GM12878 (cell line): Measurements from ENCODE around the gene KLF6. TPM values are rescaled to one million over a fixed set of nuclear protein-coding genes. Genes with fewer than 3 reads are reported as not detected.
A peak's percentile ranks its signal among the peaks of the same experiment; 100 is the strongest.

Experiments used
- ATF2 ChIP-seq: IDR thresholded peaks from 2 replicates; pipeline ENCODE4 v1.6.1; 2012; ENCODE audit warnings: low read length, inconsistent platforms
- BCLAF1 ChIP-seq: fragments of 450-650 bp; IDR thresholded peaks from 2 replicates; pipeline ENCODE4 v1.6.1; 2017; ENCODE audit warnings: antibody characterized with exemption, mild to moderate bottlenecking, moderate library complexity
- CBFB ChIP-seq: IDR thresholded peaks from 2 replicates; pipeline ENCODE4 v1.6.1; 2016; ENCODE audit warnings: antibody characterized with exemption, low read depth
- CREB1 ChIP-seq: IDR thresholded peaks from 2 replicates; pipeline ENCODE4 v1.6.1; 2012; ENCODE audit warnings: low read depth, mild to moderate bottlenecking, inconsistent platforms
- FOS ChIP-seq: IDR thresholded peaks from 3 replicates; pipeline ENCODE4 v1.6.1; 2011; ENCODE audit warnings: borderline replicate concordance; ENCODE audit not compliant: insufficient read length; ENCODE audit errors: extremely low read depth
- HCFC1 ChIP-seq: fragments of 150-350 bp; IDR thresholded peaks from 2 replicates; pipeline ENCODE4 v1.6.1; 2014; ENCODE audit warnings: low read length
- HSF1 ChIP-seq: fragments of 150-350 bp; IDR thresholded peaks from 2 replicates; pipeline ENCODE4 v1.6.1; 2014; ENCODE audit warnings: mild to moderate bottlenecking, low read depth, low read length
- JUNB ChIP-seq: IDR thresholded peaks from 2 replicates; pipeline ENCODE4 v1.6.1; 2016; ENCODE audit warnings: antibody characterized with exemption, mild to moderate bottlenecking
- KAT2A ChIP-seq: conservative IDR thresholded peaks from 2 replicates; pipeline ENCODE4 v1.6.1; 2011; ENCODE audit warnings: low read depth, low read length; ENCODE audit not compliant: control insufficient read depth
- NFIC ChIP-seq: IDR thresholded peaks from 2 replicates; pipeline ENCODE4 v1.6.1; 2012; ENCODE audit warnings: low read depth, mild to moderate bottlenecking, inconsistent platforms, low read length, moderate library complexity
- NFYB ChIP-seq: IDR thresholded peaks from 2 replicates; pipeline ENCODE4 v1.6.1; 2011; ENCODE audit warnings: low read depth, mild to moderate bottlenecking, low read length, improper control_type of control experiment, moderate library complexity; ENCODE audit not compliant: insufficient read depth
- NR2F1 ChIP-seq: fragments of 450-650 bp; conservative IDR thresholded peaks from 2 replicates; pipeline ENCODE4 v1.6.1; 2017; ENCODE audit warnings: mild to moderate bottlenecking
- PBX3 ChIP-seq: IDR thresholded peaks from 2 replicates; pipeline ENCODE4 v1.6.1; 2011; ENCODE audit warnings: mild to moderate bottlenecking, low read depth, low read length, moderate library complexity; ENCODE audit not compliant: insufficient replicate concordance
- POLR2AphosphoS2 ChIP-seq: IDR thresholded peaks from 2 replicates; pipeline ENCODE4 v1.6.1; 2011; ENCODE audit warnings: low read depth, mild to moderate bottlenecking, low read length, improper control_type of control experiment, moderate library complexity
- RCOR1 ChIP-seq: conservative IDR thresholded peaks from 2 replicates; pipeline ENCODE4 v1.6.1; 2012; ENCODE audit warnings: low read depth, low read length, improper control_type of control experiment
- SMAD1 ChIP-seq: fragments of 450-650 bp; IDR thresholded peaks from 2 replicates; pipeline ENCODE4 v1.6.1; 2018; ENCODE audit warnings: mild to moderate bottlenecking, low read depth; ENCODE audit not compliant: partially characterized antibody
- SRF ChIP-seq, 2 experiments: IDR thresholded peaks; 2 replicates each; pipeline ENCODE4 v1.6.1; 2011; ENCODE audit warnings: low read depth in 2 of 2, low read length in 2 of 2, mild to moderate bottlenecking in 1 of 2, moderate library complexity in 1 of 2
- ZBTB40 ChIP-seq: fragments of 450-650 bp; IDR thresholded peaks from 2 replicates; pipeline ENCODE4 v1.6.1; 2016; ENCODE audit warnings: mild to moderate bottlenecking, moderate library complexity, borderline replicate concordance
- ZZZ3 ChIP-seq: IDR thresholded peaks from 2 replicates; pipeline ENCODE4 v1.6.1; 2011; ENCODE audit warnings: low read depth; ENCODE audit not compliant: control insufficient read depth, insufficient read length
- polyA plus RNA-seq, 11 experiments: library from polyadenylated mRNA; depleted of rRNA in 4 of 11; unstranded in 6 of 11; stranded (reverse) in 5 of 11; fragments of >200 nt; fragmentation: Nextera tagmentation in 4 of 11; fragmentation: Illumina TruSeq in 1 of 11; extraction: Ambion mirVana in 4 of 11; extraction: Trizol in 1 of 11; gene quantifications; 1 replicate in 1 of 11; 2 replicates in 10 of 11; pipeline versions ENCODE4 v1.2.1 to v1.2.3, GENCODE V29; 2011 to 2016; ENCODE audit warnings: inconsistent platforms in 2 of 11, missing spikeins in 2 of 11, low read depth in 1 of 11
- total RNA-seq, 4 experiments: library from RNA; depleted of rRNA in 3 of 4; stranded (reverse); fragments of >200 nt in 3 of 4; fragmentation: Illumina TruSeq in 1 of 4; extraction: Trizol in 1 of 4; gene quantifications; 2 replicates each; pipeline versions ENCODE4 v1.2.1 to v1.2.3, GENCODE V29; 2013 to 2021

Gene KLF6
- total and polyA plus RNA-seq, 10 of the 15 experiments (the other 5 are each of a cell fraction or from before 2014, with no cell fraction given): 7.4 to 54.1 (median 23.5) TPM

GRCh38 chr10:3805201-3805790, 20.3 kb upstream of the KLF6 start (continued):
- no peak for TF ChIP-seq HCFC1
- no peak for TF ChIP-seq RCOR1
- TF ChIP-seq NFIC: peak; percentile 70; the same call in 1 of the 2 replicates
- TF ChIP-seq NFYB: no peak
- TF ChIP-seq KAT2A: no peak
- TF ChIP-seq ZBTB40: peak; percentile 37; the same call in 1 of the 2 replicates
- TF ChIP-seq BCLAF1: no peak
- TF ChIP-seq FOS: no peak
- TF ChIP-seq ATF2: no peak; the same call in 1 of the 2 replicates
- TF ChIP-seq CBFB: no peak
- TF ChIP-seq JUNB: peak; percentile 38; the same call in 1 of the 2 replicates
- no peak for TF ChIP-seq POLR2AphosphoS2
- no peak for TF ChIP-seq CREB1
- TF ChIP-seq ZZZ3: no peak
- TF ChIP-seq SMAD1: no peak
- TF ChIP-seq NR2F1: no peak
- TF ChIP-seq SRF (IDR thresholded peaks at IDR 0.05; ENCODE audit: low read depth in 2 of 2, low read length in 2 of 2): 0 out of 4 replicates have a peak, but pooled peaks of 1 of the 2 experiments have one; percentile 20
- no peak for TF ChIP-seq HSF1
- TF ChIP-seq PBX3: no peak
